OCI-LY1 (cell line): Measurements from ENCODE around the gene PLEK.

Experiments
- CTCF ChIP-seq: fragments of 200-600 bp; sonication (generic), shearing (Covaris generic); IDR thresholded peaks from 2 replicates; pipeline ENCODE4 v1.5.1; 2017; ENCODE audit warnings: mild to moderate bottlenecking, antibody characterized with exemption, low read length, moderate library complexity, mixed read lengths
- EZH2 ChIP-seq: fragments of 200-600 bp; sonication (generic), shearing (Covaris generic); IDR thresholded peaks from 2 replicates; pipeline ENCODE4 v1.8.0; 2017; ENCODE audit warnings: borderline replicate concordance, mixed run types, mild to moderate bottlenecking, antibody characterized with exemption, low read length, moderate library complexity, mixed read lengths

- no peak for TF ChIP-seq CTCF
- TF ChIP-seq EZH2 = no peak
Observed at GRCh38 chr2:68425503-68425902, 60.4 kb downstream of the PLEK start.
